CD4-positive, alpha-beta T cell treated with Interferon alpha-2 for 1 hour (primary cell): ENCODE results near the gene TMEM218.
"Not testable (repeated sequence)": the region's sequence is repeated elsewhere in the genome, so short reads cannot be mapped to it uniquely, and the experiment has no call there.

Source experiments
- DNase-seq, 2 donors: peaks; one replicate each; pipeline ENCODE4 v3.0.0-alpha.2; 2020 to 2022

The TMEM218 gene

DNA sequence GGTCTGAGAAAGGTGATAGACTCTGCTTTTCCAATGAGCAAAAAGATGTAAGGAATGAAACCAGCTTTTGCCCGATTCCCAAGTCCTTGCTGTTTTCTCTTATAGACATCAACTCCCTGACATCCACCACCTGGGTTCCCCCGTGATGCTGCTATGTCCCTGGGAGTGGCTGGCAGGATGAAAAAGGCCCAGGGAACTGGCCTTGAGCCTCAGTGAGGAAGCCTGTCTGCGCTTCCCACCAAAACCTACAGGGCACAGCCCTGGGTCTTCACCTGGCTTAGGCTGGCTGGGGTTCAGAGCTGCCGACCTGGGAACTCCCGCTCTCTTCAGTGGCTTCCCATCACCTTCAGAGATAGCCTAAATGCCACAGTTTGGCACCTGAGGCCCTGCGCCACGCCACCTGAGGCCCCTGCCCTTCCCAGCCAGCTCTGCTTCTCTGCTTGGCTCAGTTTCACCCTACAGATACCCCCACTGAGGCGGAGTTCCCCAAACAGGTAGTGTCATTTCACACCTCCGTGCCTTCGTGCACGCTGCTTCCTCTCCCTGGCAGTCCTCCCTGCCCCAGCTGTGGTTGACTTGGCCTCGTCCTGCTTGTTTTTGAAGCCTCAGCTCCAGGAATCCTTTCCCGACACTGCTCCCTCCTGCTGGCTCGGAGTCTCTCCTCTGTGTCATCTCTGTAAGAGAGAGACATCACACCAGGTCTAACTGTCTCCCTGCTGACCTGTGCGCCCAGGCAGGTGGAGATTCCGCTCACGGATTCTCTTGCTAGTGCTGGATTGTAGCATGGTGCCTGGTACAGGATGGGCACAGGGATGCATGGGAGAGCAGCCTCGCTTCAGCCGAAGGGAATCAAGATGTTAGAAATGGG lies 37.6 kb downstream of the TMEM218 start:
- DNase-seq: no peak

DNA sequence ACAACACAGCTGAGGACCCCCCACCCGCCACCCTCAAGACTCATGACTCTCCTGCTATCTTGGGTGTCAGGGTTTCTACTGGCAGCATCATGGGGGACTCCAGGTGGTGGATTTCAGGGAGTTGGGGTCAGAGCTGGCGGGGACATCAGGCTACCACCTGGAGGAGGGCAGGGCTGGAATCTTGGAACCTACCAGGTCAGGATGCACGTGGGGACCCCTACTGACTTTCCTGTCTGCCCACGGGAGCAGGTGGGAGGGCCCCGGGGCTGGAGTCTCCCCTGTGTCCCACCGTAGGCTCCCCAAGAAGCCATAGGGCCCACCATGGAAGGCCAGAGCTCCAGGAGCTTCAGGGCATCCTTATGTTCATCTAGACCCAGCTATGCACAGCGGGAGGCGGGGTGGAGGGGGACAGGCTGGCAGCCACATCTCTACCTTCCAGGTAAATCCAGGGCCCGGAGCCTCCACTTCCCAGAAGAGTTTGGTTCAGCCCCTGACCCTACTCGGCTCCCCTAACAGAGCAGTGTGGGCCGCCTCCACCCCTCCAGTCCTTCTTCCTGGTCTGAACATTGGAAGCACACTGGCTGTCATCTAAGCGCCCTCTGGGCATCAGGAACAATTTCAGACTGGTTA lies 38.4 kb downstream of the TMEM218 start:
- DNase-seq: no peak

DNA sequence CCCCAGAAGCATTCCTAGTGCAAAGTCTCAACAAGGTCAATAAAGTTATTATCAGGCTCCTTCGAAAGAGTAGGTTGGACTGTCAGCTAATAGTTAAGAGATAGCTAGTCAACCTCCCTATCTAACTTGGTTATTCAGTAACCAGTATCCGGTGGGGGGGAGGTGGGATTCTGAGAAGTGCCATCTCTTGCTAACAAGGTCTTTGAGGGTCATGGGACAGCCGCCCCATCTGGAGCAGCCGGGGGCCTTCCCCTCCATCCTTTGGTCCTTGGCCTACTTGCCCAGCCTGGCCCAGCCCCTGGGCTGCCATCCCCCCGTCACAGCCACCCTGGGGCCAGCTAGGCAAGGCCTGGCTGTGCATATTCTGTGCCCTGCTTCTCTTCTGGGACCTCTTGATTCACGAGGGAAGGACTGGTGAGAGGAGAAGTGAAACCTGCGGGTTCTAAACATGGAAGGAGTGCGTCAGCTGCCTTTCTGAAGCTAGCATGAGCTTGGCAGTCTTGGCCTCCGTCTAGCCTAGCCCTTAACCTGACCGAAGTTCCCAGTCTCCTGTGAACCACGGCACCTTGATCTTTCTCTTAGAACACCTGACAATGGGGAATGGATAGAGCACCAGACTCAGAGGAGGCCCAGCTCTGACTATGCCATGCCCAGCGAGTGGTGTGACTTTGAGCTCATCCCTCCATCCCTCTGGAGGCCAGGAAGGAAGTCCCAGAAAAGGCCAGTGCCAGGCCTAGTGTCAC lies 39.0 kb downstream of the TMEM218 start:
- DNase-seq: peak; percentile 9 to 63

DNA sequence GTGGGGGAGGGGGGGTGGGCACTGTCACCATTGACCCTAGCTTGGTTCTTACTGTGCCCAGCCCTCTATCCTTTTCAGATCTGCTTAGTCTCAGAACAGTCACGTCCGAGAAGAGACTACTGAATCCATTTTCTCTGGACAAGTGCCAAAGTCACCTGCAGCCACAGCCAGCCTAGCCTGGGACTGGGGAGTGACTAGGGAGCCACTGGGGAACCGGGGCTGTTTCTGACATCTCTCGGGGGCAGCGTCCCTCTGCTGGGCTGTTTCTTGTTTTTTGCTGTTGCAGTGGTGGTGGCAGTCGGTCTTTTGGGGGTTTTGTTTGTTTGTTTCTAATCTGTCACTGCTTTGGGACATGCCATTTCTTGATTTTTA lies 39.6 kb downstream of the TMEM218 start:
- no peak for DNase-seq

DNA sequence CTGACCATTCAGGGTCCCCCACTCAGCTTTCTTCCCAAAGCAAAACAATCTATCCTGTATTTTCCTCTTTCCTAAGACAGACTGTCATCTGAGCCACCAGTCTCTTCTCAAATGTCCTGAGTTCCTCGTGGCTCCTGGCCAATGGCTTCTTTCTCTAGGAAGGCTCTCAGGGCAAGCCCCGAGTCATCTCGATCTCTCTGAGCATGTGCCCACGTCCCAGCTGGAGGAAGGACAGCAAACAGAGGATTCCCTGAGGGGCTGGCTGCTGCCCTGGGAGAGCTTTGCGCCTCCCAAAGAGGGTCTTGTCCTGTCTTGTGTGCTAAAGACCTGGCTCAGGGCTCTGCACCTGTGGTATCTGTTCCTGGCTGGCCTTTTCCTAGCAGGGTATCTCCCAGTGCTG lies 40.0 kb downstream of the TMEM218 start:
- DNase-seq: no peak

DNA sequence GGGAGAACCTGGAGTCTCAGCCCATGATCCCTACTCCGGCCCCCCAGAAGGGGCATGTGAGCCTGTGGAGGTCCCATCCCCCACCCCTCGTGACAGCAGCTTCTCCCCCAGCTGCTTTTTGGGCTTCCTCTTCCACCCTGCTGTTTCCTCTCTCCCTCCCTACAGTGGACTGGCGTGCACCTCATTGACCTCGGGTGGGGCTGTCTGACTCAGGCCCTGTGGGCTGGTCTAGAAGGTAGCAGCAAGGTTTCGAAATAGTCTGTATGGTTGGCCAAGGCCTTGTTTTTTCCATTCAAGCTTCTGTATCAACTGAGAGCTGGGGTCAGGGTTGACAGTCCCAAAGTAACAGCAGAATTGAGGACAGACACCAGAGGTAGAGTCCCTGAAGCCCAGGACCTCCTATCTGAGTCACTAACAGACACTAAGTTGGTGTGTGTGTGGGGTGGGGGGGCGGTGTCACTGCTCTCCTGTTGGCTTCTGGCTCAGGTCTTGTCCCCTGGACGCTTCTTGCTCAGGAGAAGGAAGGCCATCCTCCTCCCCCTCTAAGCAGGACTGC lies 40.6 kb downstream of the TMEM218 start:
- peak; percentile 21 to 74 for DNase-seq

DNA sequence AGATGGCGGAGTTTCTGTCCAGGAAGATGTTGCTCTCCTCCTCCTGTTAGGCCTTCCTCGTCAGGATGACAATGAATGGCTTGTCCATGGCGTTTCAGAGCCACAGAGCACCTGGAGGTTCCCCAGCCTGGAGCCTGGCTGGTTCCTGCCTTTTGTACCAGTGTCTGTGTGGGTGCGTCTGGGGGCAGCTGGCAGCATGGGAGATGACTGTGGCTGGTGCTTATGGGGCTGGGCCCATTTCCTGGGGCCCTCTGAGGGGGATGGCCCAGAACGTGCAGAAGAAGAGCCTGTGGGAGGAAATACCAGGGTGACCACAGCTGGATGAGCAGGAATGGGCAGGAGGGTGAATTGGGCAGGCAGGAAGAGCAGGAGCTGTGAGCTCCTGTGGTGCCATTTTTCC lies 41.6 kb downstream of the TMEM218 start:
- DNase-seq: no peak

DNA sequence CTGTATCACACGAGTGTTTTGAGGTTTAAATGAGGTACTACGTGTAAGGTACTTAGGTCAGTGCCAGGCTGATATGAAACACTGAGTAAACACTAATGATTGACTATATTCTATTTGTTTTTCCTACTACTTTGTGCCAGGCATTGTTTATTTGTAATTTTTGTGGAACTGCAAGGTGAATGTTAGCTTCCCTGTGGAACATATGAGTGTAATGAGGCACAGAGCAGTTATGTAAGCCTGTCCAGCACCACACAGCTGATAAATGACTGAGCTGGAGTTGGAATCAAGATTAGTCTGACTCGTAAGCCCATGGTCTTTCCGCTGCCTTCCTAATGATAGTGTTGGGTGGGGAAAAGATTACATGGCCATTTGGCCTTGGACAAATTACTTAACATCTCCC lies 42.4 kb downstream of the TMEM218 start:
- no peak for DNase-seq

DNA sequence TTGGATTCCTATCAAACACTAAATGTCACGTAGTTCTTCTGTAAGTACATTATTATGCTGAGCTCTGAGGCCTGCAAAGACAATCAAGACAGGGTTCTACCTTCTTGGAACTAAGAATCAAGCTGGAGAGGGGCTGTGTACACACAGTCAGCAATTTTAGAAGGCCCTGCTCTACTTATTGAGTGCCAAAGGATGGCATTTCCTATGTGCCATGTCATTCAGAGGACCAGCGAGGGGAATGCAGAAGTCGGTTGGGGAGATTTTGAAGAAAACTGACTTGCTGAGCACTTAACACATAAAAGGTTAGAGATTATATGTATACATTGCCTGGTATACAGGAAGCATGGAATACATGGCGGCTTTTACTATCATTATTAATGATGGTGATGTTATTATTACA lies 43.1 kb downstream of the TMEM218 start:
- no peak for DNase-seq

DNA sequence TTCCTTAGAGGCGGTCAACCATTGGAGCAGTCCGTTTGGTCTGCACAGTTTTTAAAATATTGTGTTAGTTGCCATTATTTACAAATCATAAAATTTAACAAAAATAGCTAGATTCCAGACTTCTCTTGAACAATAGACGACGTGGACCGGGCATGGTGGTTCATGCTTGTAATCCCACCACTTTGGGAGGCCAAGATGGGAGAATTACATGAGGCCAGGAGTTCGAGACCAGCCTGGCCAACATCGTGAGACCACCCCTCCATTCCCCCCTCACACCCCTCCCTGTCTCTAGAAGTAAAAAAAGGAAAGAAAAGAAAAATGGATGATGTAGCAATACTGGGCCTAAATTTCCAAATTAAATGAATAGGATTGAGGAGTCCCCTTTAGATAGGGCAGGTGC lies 47.4 kb downstream of the TMEM218 start:
- no peak for DNase-seq

DNA sequence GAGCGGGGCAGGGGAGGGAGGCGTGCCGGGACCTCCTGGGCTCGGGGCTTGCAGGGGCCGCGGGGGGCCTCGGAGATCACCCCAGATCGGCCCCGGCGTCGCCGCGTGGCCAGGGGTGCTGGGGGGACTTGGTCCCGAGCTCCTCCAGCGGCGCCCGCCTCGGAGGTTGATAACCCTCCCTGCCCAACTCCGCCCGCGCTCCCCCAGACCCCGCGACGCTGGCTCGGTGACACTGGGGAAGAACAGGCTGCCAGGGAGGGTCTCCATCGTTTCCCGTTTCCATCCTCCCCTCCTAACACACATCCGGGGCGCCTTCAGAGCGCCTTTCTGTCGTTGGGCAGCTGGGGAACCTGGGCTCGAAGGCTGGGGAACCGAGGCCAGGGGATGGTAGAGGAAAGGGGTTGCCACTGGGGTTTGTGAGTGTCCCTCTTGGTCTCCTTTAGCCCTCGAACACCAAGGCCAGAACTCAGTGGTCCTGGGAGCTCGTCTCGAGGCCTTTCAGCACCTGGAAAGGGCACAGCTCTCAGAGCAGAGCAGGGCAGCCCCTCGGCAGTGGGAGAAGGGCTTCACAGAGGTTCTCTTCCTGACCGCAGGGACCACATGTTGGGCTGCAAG lies 47.9 kb downstream of the TMEM218 start:
- DNase-seq: no peak

DNA sequence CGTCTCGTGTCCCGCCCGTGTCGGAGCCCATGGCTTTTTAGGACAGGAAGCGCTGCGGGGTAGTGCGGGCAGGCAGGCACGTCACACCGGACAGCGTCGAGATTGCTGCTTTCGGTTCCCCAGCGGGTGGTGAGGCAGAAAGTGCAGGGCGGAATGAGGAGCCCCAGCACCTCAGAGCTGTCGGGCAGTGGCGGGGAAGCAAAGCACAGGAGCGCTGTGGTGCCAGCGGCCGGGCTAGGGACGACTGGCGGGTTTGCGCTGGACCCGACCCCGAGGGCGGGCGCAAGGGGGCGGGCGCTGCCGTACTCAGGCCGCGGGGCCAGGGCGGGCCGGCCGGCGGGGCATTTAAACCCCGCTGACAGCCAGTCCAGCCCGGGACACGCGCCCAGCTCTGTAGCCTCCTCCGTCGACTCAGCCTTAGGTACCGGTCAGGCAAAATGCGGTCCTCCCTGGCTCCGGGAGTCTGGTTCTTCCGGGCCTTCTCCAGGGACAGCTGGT lies 48.4 kb downstream of the TMEM218 start, which contains the start of gene SLC37A2:
SLC37A2 (plus strand) TSS at position 375 of the 498 bp plus-strand sequence; CDS start at position 438, 63 bp downstream.
- peak; percentile 54 to 76 for DNase-seq

DNA sequence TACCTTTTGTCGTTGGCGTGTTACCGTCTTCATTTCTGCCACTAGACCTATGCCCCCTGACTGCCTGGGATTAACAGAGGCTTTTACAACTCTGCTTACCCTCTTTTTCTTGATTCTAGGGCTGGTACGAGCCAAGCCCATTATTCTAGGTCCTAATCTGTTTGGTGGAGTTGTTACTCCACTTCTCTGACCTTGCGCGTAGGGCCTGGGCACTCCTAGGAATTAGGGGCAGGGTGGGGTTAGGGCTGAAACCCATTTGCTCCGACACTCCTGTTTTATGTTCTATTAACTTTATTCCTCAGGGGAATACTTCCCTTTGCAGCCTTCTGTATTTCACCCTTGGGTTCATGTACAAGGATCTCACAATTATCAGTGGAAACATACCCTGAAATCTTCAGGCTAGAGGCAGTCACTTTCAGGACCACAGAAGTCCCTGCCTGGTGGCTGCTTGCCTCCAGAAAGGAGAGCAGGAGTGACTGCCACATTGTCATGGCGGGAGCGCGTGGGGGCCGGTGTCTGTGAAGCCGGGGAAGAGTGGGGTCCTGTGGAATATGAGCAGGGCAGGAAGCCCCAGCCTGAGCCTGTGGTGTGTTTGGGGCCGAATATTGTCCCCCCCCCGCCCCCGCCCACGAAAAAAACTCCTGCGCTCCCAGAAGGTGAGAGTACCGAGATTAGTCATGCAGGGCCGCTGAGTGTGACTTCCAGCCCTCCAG lies 49.1 kb downstream of the TMEM218 start:
- no peak for DNase-seq

DNA sequence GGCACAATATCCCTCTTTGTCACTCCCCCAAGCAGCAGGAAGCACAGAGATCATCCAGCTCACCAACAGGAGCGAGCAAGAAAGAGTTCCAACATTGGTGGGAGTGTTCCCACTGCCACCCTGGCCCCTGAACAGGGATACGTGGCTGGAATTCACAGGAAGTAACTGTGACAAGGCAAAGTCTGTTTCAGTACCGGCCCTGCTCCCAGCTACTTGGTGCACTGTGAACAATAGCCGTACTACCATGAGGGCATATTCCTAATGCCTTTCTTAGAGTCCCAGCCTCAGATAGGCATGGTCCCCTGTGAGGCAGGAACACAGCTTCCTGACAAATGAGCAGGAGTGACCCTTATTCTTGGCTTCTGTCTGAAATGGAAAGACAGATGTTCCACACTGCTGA lies 50.1 kb downstream of the TMEM218 start:
- DNase-seq: no peak

DNA sequence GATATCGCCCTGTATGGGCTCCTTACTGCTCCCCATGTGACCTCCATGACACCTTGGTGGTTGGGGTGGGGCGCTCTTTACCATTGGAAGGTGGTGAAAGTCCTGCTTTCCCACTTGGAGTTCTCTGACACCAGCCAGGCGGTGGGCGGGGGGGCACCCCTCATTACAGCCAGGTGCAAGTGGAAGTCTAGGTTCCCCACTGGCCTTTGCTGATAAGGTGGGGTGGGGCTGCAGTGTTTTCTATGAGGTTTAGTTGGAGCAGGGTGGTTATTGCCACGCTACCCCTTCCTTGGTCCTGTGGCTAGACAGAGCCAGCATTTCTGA lies 53.8 kb downstream of the TMEM218 start:
- no peak for DNase-seq

DNA sequence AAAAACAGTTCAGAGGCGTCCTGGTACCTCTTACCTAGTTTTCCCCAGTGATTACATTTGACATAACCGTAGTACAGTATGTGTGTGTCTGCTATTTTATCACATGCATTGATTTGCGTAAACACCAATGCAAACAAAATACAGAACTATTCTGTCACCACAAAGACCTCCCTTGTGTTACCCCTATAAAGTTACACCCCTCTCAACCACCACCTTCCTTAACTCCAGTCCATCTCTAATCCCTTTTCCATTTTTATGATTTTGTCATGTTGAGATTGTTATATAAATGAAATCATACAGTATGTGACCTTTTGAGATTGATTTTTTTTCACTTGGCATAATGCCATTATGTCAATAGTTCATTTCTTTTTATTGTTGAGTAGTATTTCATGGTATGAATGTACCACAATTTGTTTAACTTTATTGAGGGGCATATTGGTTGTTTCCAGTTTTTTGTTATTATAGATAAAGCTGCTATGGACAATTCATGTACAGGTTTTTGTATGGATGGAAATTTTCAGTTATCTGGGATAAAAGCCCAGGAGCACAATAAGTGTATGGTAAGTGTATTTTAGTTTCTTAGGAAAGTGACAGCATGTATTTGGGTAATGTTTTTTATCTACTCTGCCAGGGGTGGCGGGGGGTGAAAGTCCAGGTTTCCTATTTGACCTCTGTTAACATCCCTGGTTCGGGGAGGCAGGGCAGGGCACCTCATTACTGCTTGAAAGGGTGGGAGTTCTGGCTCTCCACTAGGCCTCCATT lies 54.3 kb downstream of the TMEM218 start:
- no peak for DNase-seq

DNA sequence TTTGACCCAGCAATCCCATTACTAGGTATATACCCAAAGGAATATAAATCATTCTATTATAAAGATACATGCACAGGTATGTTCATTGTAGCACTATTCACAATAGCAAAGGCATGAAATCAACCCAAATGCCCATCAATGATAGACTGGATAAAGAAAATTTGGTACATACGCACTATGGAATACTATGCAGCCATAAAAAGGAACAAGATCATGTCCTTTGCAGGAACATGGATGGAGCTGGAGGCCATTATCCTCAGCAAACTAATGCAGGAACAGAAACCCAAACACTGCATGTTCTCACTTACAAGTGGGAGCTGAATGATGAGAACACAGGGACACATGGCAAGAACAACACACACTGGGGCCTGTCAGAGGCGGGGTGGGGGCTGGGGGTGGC lies 55.3 kb downstream of the TMEM218 start:
- DNase-seq: not testable (repeated sequence)

DNA sequence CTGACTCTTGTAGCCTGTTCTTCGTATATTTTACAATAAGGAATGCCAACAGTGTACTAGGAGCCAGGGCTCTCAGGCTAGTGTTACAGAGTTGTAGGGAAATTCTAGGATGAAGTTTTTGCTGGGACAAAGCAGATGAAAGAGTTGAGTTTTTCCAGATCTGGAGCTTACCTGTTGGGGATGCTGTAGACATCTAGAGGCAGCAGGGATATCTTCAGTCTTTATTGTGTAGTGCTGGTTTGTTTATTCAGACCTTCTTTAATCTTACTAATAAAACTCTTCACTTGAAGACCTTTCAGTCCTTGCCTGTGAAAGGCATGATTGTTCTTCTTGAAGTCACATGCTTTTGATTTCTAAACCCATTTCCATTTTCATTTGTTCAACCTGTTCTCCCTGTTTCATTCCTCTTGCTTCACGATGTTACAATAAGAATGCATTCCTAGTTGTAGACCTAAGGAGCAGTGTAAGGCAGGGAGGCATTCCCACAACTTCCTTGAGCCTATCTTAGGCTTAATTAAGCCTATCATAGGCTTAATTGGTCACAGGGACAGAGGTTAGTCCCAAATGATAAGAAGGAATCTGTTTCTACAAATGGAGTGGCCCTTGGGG lies 56.2 kb downstream of the TMEM218 start:
- no peak for DNase-seq

DNA sequence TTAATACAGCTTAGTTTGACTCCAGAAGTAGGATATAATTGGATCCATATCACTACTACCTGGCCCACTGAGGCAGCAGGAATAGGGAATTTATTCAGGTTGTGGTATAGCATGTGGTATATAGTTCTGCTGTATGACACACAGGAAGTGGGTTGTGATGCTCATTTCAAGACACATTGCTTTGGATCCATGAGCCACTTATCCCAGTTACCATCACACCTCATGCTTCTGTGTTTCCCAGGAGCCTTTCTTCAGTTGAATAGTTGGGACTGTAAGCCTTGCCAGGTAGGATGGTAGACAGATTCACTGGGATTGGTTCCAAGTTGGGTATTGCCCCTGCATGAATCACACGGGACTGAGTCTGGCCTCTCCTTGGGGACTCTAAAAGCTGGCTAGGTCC lies 58.3 kb downstream of the TMEM218 start:
- no peak for DNase-seq

DNA sequence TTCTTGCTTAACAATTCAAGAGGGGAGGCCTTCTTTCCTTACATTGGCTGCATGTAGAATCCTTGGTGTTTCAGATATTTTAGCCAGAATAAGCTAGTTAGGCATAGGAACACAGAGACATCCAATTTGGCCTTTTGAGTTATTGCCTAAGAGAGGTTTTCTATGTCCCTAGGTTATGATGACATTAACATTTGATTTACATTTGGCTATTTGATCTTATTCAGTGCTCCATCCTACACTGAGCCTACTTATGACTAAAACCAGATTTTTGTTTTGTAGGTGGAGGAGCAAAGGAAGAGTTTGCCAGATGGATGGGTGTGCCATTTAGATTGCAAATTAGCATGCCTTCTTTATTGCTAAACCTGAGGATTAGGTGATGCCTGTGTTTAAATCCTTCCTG lies 59.4 kb downstream of the TMEM218 start:
- no peak for DNase-seq
